Hepatic stellate cell (primary cell): ENCODE data around the gene ECPAS.
"Not testable (repeated sequence)": the region's sequence is repeated elsewhere in the genome, so short reads cannot be mapped to it uniquely, and the experiment has no call there.

ENCODE experiments used
- DNase-seq: peaks from one replicate; pipeline ENCODE4 v3.0.0; 2011; ENCODE audit warnings: low spot score

ECPAS gene

DNA sequence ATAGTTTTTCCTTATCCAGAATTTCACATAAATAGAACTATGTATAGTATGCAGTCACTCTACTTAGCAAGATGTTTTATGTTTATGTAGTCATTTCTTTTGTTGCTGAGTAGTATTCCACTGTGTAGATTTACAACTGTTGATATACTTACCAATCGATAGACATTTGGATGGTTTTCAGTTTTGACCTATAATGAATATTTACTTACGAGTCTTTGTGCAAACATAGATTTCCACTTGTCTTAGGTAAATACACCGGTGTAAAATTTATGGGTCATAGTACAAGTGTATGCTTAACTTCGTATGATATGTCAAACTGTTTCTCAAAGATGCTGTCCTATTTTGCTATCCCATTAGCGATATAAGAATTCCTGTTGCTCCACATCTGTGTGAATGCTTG, 134.4 kb downstream of the ECPAS start:
- DNase-seq, result no peak

DNA sequence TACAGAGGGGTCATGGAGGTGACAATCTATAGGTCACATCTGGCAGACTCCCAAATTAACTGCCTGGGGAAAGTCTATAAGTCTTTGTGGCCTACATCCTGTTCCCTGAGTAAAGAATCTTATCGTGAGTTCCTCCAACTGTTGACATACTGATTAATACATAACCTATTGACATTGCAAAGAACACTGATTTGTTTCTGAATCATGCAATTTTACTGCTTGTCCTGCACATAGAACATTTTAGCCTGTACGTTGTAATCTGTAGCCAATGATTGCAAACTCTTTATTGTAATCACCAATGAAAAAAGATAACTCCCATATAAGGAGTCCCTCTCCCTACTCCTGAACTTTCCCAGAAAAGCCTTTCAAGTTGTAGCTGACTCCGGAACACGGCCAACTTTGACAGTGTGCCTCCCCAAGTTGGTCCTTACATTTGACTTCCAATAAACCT, 135.3 kb downstream of the ECPAS start:
- DNase-seq, result peak; percentile 2

DNA sequence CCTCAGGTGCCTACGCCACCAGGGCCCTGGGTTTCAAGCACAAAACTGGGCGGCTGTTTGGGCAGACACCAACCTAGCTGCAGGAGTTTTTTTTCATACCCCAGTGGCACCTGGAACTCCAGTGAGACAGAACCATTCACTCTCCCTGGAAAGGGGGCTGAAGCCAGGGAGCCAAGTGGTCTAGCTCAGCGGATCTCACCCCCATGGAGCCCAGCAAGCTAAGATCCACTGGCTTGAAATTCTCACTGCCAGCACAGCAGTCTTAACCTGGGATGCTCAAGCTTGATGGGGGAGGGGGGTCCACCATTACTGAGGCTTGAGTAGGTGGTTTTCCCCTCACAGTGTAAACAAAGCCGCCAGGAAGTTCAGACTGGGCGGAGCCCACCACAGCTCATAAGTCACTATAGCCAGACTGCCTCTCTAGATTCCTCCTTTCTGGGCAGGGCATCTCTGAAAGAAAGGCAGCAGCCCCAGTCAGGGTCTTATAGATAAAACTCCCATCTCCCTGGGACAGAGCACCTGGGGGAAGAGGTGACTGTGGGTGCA, 149.8 kb downstream of the ECPAS start:
- DNase-seq, result not testable (repeated sequence)

DNA sequence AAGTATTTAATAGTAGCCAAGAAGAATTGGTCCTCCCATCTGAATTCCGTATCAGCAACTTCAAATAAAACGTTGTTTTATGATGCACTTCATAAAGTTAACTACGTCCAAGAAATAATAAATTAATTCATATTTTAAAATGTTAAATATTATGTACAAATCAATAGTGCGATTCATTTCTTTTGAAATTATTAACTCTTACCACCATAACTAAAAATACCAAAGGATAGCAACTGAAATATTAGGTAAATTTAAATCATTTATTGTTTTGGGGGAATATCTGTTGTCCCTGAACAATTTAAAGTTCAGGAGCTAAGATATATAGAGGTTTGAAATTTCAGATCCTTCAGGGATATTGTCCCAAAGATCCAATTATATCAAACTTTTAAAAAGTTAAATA, 154.1 kb downstream of the ECPAS start, which contains the start of gene OR2K2:
TSS of gene OR2K2 (minus strand) at position 101 of the 400 bp plus-strand sequence. CDS start 1,791 bp downstream, outside the sequence.
- no peak for DNase-seq

DNA sequence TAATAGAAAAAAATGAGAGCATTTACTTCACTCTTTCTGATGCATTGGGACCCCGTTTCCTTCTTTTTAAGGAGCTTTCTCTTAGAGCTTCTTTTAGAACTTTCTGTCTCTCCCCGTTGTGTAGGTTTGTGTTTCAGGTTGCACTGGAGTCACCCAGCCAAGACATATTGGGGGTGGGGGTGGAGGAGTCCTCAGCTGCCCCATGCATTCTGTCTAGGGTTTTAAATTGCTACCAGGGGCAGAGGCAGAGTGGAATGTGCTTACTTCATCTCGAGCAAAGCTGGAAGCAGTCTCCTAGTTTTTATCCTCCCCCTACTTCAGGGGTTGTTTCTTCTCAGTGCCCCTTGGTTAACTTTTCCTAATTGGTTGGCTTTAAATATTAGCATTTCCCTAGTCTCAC, 163.6 kb downstream of the ECPAS start:
- no peak for DNase-seq

DNA sequence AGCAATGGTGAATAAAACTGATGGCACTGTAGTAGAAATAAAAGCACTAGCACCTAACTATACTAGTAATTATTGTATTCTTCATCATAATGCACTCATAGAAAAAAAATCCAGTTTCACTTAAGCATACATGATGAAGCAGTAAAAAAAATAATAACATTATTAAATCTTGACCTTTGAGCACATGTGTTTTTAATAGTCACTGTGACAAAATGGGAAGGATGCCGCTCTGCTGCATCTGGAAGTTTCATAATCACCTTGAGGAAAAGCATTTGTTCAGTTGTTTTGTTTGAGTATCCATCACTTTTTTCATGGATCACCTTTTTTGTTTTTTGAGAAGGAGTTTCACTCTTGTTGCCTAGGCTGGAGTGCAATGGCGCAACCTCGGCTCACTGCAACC, 167.4 kb downstream of the ECPAS start:
- DNase-seq, result no peak
